Colon (tissue), 2 donors: Measurements from ENCODE around the gene GHRL.

Experiments
- FAIRE-seq: peaks from 2 replicates; lab custom pipeline; 2012; peaks lifted over from hg19 to GRCh38; lab: Jason Lieb, UNC
- donor health status: control.
- donor health status: control.

GHRL gene

DNA sequence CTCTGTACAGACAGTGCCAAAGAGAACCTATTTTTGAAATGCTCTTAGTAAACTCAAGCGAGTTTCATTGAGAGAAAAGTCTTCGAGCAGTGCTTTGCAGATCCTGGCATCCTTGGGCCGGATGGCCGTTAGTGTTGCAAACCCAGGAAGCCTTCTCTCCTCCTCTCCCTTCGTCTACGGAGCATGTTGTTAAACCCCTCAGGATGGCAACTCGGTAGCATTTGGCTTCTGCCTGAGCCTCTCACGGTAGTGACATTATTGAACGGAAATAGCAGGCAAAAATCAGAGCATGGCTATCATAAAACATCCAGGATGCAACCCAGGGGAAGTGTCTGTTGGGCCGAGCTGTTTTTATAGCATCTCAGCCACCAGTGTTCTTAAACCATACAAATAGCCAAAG, 34.8 kb upstream of the GHRL start:
- no peak for FAIRE-seq

DNA sequence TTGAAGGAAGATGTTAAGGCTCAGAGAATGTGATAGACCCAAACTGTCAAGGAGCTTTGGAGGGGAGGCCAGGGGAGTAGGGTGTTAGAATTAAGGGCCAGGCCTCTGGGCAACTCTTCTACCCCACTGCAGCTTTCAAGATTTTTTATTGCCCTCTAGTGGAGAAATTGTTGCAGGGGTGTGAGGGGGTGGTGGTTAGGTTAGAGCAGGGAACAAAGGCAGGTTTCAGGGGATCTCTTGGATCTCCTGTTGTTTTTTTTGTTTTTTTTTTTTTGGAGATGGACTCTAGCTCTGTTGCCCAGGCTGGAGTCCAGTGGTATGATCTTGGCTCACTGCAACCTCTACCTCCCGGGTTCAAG, 29.6 kb upstream of the GHRL start:
- FAIRE-seq = no peak

DNA sequence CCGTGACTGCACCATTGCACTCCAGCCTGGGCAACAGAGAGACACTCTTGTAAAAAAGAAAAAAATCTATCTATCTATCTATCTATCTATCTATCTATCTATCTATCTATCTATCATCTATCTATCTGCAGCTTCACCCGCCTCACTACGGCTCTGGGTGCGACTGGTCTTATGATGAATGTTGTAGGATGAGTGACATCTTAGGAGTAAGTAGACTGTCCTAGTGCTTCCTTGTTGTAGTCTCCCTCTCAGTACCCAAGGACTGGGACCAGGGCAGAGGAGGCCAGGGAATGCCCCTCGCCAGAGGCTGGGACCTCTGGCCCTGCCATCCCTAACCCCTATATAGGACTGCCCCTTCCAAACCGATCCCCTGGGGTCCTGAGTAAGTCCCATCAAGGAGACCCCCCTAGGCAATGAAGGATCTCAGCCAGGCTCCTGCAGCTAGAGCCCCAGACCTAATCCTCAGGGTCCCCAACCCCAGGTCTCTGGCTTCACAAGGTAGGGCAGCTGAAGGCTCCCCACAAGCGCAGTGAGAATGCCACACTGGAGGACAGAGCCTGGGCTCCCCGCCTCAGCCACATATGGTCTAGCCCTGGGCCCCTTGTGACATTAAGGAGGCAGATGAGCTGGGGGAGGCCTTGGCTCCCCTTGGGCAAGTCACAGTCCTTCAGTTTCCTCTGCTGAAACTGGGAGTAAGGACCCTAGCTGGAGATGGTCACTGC, 29.0 kb upstream of the GHRL start:
- no peak for FAIRE-seq

- FAIRE-seq = no peak
Measured at GRCh38 chr3:10320320-10320677, 27.6 kb upstream of the GHRL start.

GRCh38 chr3:10319804-10320203, 27.1 kb upstream of the GHRL start:
- no peak for FAIRE-seq

DNA sequence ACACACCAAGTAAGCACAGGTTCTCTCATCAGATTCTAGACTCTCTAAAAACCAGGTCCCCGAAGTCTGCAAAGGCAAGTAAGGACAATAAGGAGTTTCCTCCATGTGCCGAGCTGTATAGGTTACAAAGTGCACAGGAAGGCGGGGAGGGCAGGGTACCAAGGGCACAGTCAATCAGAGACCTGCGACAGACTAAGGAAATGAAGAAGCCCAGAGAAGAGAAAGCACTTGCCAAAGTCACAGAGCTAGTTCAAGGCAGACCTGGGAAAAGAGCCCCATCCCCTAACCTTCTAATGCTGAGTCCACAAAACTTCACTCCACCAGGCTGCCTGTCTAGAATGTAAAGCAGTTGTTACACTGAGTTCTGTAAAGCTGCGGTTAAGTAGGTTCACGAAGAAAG, 26.5 kb upstream of the GHRL start:
- FAIRE-seq = no peak

DNA sequence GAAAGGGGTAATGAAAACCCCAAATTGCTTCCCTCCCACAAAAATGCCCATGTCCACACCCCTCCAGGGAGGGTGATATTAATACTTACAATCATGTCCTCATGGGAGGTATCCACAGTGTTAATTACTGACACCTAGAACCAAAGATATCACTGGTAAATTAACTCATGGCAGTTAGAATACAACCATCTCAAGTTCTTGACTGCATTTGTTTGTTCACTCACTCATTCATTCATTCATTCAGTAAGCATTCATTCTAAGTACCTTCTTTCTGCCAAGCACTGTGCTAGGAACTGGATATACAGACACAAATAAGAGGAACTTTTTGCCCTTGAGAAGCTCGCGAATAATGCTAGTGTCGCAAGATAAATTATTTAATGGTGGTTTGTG, 25.2 kb upstream of the GHRL start:
- FAIRE-seq = no peak

DNA sequence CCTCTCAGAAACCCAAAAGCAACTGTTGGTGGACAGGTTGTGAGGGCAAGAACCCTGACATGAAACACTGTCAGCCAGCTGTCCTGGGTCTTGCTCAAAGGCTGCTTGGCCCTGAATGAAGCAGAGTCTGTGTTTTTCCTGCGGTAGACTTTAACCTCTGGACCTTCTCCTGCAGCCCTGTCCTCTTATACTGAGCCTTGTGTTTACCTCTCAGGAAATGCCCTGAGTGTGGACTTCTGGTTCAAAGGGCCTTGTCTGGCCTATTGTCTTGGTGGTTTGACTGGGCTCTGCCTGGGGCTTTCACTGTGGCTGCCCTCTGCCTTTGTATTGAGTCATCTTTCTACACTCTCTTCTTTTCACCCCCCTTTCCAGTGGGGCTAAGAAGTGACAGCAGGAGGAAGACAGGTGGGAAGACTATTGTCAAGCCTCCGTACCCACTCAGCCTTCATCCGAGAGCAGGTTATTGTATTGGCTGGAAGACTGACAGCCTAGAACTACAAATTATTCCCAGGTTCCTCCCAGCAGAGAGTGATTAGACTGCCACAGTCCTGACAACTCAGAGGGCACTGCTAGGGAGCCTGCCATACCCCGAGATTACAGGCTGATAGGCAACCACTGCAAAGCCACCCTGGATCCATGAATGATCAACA, 24.7 kb upstream of the GHRL start:
- no peak for FAIRE-seq

DNA sequence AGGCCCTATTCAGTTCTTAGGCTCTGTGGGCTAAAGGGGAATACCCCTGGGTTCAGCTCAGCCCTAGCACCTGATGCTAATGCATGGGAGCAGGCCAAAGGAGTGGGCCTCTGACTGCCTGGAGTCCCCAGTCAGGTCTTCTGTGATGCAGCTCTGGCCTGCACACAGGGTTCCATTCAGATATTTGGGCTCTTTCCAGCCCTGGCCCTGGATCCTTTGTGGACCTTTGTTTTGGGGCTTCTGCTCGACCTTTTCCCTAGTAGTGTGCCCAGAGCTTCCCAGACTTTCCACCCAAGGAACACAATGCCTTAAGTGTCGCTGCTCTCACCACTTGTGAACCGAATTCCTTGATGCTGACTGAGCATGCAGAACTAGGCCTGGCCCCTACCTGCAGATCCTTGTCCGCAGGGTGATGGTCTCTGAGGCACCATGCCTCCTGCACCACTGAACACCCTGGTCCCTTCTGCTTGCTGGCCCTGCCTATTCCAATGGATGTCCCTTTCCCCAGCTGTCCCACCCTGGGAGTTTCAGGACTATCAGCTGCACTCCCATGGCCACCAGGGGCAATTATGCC, 23.1 kb upstream of the GHRL start:
- no peak for FAIRE-seq

DNA sequence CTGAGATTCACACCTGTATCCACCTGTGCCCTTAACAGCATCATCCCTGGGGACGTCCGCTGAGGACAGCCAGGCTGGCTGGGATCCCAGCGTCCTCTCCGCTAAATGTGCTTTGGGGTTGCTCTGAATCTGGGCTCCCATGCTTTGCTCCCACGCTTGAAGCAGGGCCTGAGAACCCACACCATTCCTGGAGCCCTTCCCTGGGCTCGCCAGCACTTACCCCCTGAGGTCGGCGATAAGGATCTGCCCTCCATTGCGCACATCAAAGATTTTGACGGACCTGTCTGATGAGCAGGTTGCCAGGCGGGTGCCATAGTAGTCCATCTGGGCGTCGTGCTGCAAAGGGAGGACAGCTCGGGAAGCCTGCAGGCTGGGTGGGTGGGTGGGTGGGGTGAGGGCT, 22.4 kb upstream of the GHRL start:
- no peak for FAIRE-seq

GRCh38 chr3:10312861-10313260, 20.1 kb upstream of the GHRL start:
- no peak for FAIRE-seq

DNA sequence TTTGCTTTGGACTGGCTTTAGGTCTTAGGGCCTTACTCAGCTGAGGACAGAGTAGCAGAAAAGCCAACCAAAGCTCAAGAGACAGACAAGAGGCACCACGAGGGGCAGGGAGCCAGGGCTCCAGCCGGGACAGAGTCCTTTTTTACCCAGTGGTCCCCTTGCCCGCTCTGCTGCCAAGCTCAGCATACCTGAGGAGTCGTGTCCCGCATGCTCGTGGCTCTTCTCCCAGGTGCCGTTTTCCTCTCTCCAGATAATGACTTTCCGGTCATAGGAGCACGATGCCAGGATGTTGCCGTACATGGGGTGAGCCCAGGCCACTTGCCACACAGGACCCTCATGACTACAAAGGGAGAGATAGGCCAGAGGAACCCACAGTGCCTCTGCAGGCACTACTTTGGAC, 19.6 kb upstream of the GHRL start:
- no peak for FAIRE-seq

DNA sequence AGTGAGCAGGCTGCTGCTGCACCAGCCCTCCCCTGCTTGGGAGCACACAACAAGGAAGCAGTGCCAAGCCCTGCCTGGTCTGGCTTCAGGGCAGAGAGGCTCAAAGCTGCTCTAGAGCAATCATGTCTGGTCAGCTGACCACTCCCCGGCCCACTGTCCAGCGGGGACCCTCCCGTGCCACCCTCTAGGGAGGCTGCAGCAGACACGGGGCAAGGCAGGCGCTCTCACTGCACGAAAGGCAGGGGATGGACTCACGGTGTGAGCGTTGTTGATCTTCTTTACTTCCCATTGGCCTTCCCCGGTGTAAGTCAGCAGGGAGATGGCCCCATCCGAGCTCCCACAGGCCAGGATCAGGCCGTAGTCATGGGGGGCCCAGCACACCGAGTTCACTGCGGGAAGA, 19.0 kb upstream of the GHRL start:
- no peak for FAIRE-seq

GRCh38 chr3:10310578-10310977, 17.8 kb upstream of the GHRL start:
- FAIRE-seq = no peak

- FAIRE-seq = no peak
Measured at GRCh38 chr3:10309736-10310135, 17.0 kb upstream of the GHRL start.

DNA sequence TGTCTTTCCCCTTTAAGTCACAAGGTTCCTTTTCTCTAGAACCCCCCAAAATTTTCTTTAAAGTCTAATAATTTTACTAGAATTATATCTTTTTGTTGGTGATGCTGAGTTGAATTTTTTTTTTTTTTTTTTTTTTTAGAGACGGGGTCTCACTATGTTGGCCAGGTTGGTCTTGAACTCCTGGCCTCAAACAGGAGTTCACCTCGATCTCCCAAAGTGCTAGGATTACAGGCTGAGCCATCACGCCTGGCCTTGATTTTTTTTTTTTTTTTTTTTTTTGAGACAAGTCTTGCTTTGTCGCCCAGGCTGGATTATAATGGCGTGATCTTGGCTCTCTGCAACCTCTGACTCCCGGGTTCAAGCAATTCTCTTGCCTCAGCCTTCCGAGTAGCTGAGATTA, 15.9 kb upstream of the GHRL start:
- FAIRE-seq = no peak

DNA sequence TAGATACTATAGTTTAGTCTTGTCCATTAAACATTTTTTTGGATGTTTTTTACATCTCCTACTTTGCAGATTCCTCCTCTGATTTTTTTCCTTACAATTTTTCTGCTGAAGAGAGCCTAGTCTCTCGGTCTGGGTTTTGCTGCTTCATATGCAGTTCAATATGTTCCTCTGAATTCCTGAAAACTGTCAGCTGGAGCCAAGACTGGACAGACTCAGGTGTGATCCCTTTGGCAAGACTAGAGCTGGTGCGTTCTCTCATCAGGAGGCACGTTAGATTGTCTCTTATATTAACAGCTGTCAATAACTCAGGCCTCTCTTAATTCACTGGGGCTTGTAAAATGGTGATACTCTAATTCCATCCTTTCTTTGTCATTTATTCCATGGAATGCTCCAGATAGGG, 13.4 kb upstream of the GHRL start:
- no peak for FAIRE-seq

- FAIRE-seq = no peak
Measured at GRCh38 chr3:10305331-10305902, 12.7 kb upstream of the GHRL start.

GRCh38 chr3:10304905-10305304, 12.2 kb upstream of the GHRL start:
- no peak for FAIRE-seq

DNA sequence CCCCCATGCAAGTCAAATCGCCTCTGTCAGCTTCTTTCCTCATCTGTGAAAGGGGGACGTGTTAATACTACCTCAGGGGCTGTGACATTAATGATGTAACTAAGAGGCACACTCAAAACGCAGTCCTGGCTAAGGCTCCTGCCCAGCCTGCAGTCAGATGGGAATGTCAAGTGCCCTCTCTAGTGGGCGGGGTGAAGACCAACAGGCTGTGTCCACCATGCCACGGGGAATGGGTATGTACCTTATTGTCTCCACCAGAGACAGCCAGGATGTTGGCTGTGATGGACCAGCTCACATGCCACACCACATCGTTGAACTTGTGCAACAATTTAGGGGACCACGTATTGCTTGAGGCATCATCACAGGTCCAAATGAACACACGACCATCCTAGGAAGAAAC, 11.0 kb upstream of the GHRL start:
- FAIRE-seq = no peak

DNA sequence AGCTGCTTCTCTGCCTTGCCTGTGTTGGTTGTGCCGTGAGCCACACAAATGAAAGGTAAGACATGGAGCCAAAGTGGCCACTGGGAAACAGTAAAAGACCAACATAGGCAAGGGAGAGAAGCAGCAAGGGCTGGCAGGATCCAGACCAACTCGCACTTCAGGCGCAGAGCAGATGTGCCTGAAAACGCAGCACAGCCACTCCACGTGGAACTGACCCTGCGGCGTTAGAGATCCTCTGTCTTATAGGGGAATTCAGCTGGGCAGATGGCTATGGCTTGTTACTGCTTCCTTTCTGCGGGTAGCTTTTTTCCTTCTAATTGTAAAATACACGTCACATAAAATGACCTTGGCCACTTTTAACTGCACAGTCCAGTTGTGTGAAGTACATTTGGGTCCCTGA, 10.4 kb upstream of the GHRL start:
- FAIRE-seq = no peak

DNA sequence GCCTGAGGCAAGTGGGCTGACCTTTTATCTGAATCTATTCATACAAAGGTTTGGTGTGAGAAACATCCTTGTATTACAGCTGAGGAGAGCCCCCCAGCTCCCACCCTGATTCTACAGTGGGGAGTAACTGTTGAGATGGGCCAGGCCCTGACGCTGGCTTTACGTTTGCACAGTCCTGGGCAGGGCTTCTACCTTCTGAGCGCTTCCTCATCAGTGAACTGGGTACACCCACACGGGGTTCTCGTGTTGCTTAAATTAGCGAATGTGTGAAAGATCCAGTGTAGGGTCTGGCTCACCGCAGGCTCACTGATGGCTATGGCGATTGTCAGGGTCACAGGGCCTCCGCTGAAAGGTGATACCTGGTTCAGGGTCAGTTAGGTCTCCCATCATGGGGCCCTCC, 7.3 kb upstream of the GHRL start:
- FAIRE-seq = no peak

GRCh38 chr3:10299679-10300078, 6.9 kb upstream of the GHRL start:
- FAIRE-seq = no peak

DNA sequence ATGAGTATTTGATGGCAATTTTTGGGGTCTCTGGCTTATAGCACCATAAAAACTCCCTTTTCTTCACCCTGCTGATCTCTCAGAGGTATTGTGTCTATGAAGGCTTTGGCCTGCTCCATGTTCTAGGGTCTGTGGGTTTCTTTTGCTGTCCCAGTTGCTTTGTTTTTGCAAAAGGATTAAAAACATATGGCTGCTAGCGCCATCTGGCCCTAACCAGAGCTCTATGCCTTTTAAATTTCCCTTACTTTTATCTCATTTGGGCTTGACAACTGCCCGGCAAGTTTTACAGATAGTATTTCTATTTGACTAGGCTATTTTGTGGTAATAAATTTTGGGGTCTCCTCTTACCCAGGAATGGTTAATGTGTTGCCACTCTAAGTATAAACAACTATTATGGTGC, 6.4 kb upstream of the GHRL start:
- no peak for FAIRE-seq
